Activated CD4-positive, alpha-beta memory T cell treated with anti-CD3 and anti-CD28 coated beads, Interleukin-2, amount 10 ng/mL, durations not matched to agents 7 days and 5 days (primary cell): ENCODE data around the gene GNG2. TPM values are rescaled to one million over a fixed set of nuclear protein-coding genes. Genes with fewer than 3 reads are reported as not detected.

ENCODE experiments used
- CTCF ChIA-PET: fragments of 350-600 bp; sonication (Branson Sonifier 250); formaldehyde crosslinking; loops from one replicate; lab custom pipeline; 2021; ENCODE audit warnings: antibody characterized with exemption, inconsistent platforms; lab: Charles Lee
- POLR2A ChIA-PET: fragments of 350-600 bp; sonication (Branson Sonifier 250); formaldehyde crosslinking; loops from one replicate; lab custom pipeline; 2021; ENCODE audit warnings: antibody characterized with exemption; lab: Charles Lee
- DNase-seq: peaks from one replicate; pipeline ENCODE4 v3.0.0-alpha.2; 2020
- H3K27ac Mint-ChIP-seq: one replicate; pipeline ENCODE4 v1.8.0; 2021; ENCODE audit warnings: mild to moderate bottlenecking, mixed read lengths
- H3K27me3 Mint-ChIP-seq: one replicate; pipeline ENCODE4 v1.8.0; 2021; ENCODE audit warnings: mixed read lengths
- H3K36me3 Mint-ChIP-seq: one replicate; pipeline ENCODE4 v1.8.0; 2021; ENCODE audit warnings: low read depth, mixed read lengths
- H3K4me1 Mint-ChIP-seq: one replicate; pipeline ENCODE4 v1.8.0; 2021; ENCODE audit warnings: mixed read lengths
- H3K4me3 Mint-ChIP-seq: one replicate; pipeline ENCODE4 v1.8.0; 2021; ENCODE audit warnings: mild to moderate bottlenecking, mixed read lengths
- H3K9me3 Mint-ChIP-seq: one replicate; pipeline ENCODE4 v1.8.0; 2021; ENCODE audit warnings: mixed read lengths
- total RNA-seq, 2 experiments: library from RNA; stranded (reverse); gene quantifications; one replicate each; pipeline ENCODE4 v1.2.3, GENCODE V29; 2021

Gene GNG2
- total RNA-seq, 2 experiments from 2014 or later, result 296 to 304 TPM

DNA sequence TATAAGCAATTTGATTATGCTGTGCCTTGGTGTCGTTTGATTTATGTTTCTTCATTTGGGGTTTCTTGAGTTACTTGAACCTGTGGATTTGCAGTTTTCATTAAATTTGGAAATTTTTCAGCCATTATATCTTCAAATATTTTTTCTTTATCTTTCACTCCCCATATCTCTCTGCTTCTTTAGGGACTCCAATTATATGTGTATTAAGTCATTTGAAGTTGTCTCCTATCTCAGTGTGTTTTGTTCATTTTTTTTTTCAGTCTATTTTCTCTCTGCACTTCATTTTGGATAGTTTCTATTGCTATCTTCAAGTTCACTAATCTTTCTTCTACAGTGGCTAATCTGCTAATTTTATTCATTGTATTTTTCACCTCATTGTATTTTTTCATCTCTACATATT lies 99.5 kb downstream of the GNG2 start:
- ChIA-PET CTCF (no interaction called here), POLR2A (no interaction called here)
- no peak overlapping the region for H3K27ac Mint-ChIP-seq
- peaks cover 19% of the 10 kb centered on the region for H3K4me1 Mint-ChIP-seq
- H3K4me3 Mint-ChIP-seq, result no peak overlapping the region
- H3K9me3 Mint-ChIP-seq, result peaks cover 20% of the 10 kb centered on the region
- H3K27me3 Mint-ChIP-seq, result no peaks in the 10 kb centered on the region
- DNase-seq, result no peak
- H3K36me3 Mint-ChIP-seq, result peaks cover 88% of the 10 kb centered on the region

DNA sequence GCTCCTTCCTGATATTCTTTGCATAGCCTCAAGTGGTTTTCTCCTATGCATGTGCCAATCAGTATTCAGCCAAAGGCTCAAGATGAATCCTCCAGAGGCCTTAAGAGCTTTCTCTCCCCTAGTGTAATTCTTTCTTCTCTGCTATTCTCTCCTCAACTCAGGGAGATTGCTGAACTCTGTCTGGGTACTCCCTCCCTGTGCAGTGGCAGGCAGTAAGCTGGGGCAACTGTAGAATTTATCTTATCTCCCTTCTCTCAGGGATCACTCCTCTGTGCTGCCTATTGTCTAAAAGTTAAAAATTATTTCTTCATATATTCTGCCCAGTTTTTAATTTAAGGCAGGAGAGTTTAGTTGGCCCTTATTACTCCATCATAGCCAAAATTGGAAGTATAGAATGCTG lies 100.5 kb downstream of the GNG2 start:
- no peak overlapping the region for H3K27ac Mint-ChIP-seq
- H3K27me3 Mint-ChIP-seq, result no peaks in the 10 kb centered on the region
- peaks cover 19% of the 10 kb centered on the region for H3K4me1 Mint-ChIP-seq
- peaks cover 20% of the 10 kb centered on the region for H3K9me3 Mint-ChIP-seq
- no peak overlapping the region for H3K4me3 Mint-ChIP-seq
- peaks cover 87% of the 10 kb centered on the region for H3K36me3 Mint-ChIP-seq
- DNase-seq, result no peak
- POLR2A ChIA-PET, result no interaction called here
- CTCF ChIA-PET, result interaction anchor here (1.1 kb wide), 1 partner anchor 9 kb away, joined by 3 read pairs; no protein-coding TSS in a partner anchor

GRCh38 chr14:51962711-51963110 lies 102.3 kb downstream of the GNG2 start:
- H3K4me3 Mint-ChIP-seq, result no peak overlapping the region
- DNase-seq, result no peak
- peaks cover 82% of the 10 kb centered on the region for H3K36me3 Mint-ChIP-seq
- H3K27ac Mint-ChIP-seq, result no peak overlapping the region
- peaks cover 17% of the 10 kb centered on the region for H3K9me3 Mint-ChIP-seq
- CTCF ChIA-PET, result interaction anchor here (0.6 kb wide), 1 partner anchor 102 kb away, joined by 3 read pairs; no protein-coding TSS in a partner anchor
- peaks cover 17% of the 10 kb centered on the region for H3K4me1 Mint-ChIP-seq
- no peaks in the 10 kb centered on the region for H3K27me3 Mint-ChIP-seq
- POLR2A ChIA-PET, result interaction anchor here (1.0 kb wide), 1 partner anchor 116 kb away, joined by 3 read pairs; no protein-coding TSS in a partner anchor

GRCh38 chr14:51963286-51963685 lies 102.9 kb downstream of the GNG2 start:
- Mint-ChIP-seq H3K4me1 (peaks cover 17% of the 10 kb centered on the region), H3K27ac (no peak overlapping the region), H3K27me3 (no peaks in the 10 kb centered on the region), H3K36me3 (peaks cover 83% of the 10 kb centered on the region), H3K9me3 (peaks cover 13% of the 10 kb centered on the region), H3K4me3 (no peak overlapping the region)
- ChIA-PET POLR2A (interaction anchor here (1.0 to 1.1 kb wide), 2 partner anchors 108 to 117 kb away, joined by 3 read pairs; no protein-coding TSS in a partner anchor), CTCF (no interaction called here)
- DNase-seq, result no peak

GRCh38 chr14:51967521-51967920 lies 107.1 kb downstream of the GNG2 start:
- Mint-ChIP-seq H3K27me3 (no peaks in the 10 kb centered on the region), H3K4me3 (no peak overlapping the region), H3K36me3 (peaks cover 67% of the 10 kb centered on the region), H3K9me3 (no peaks in the 10 kb centered on the region), H3K4me1 (peaks cover 6% of the 10 kb centered on the region), H3K27ac (no peak overlapping the region)
- ChIA-PET CTCF (interaction anchor here (4.5 kb wide), 1 partner anchor 11 kb away, joined by 21 read pairs; no protein-coding TSS in a partner anchor), POLR2A (interaction anchor here (1.3 kb wide), 1 partner anchor 107 kb away, joined by 4 read pairs; the partner anchor contains the start of gene GNG2)
- no peak for DNase-seq

- Mint-ChIP-seq H3K4me1 (no peaks in the 10 kb centered on the region), H3K27me3 (no peaks in the 10 kb centered on the region), H3K36me3 (peaks cover 50% of the 10 kb centered on the region), H3K4me3 (no peak overlapping the region), H3K9me3 (no peaks in the 10 kb centered on the region), H3K27ac (no peak overlapping the region)
- ChIA-PET CTCF (interaction anchor here (4.5 kb wide), 1 partner anchor 8 kb away, joined by 21 read pairs; no protein-coding TSS in a partner anchor), POLR2A (no interaction called here)
- no peak for DNase-seq
These were observed 109.6 kb downstream of the GNG2 start for GRCh38 chr14:51969852-51970540.

DNA sequence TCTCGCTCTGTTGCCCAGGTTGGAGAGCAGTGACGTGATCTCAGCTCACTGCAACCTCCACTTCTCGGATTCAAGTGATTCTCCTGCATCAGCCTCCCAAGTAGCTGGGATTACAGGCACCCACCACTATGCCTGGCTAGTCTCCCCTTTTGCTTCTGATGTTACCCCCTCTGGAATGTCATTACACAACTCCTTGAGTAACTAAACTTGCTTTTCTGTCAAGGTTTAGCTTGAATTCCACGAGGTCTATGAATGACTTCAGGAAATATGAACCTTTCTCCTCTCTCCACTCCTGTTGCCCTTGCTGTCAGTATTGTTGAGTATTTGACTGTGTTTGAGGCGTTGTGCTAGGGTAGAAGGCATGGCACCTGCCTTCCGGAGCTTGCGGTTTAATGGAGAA lies 112.2 kb downstream of the GNG2 start:
- H3K4me3 Mint-ChIP-seq, result no peak overlapping the region
- POLR2A ChIA-PET, result no interaction called here
- DNase-seq, result no peak

GRCh38 chr14:51977075-51977474 lies 116.7 kb downstream of the GNG2 start:
- H3K36me3 Mint-ChIP-seq, result no peaks in the 10 kb centered on the region
- ChIA-PET POLR2A (interaction anchor here (2.1 kb wide), 1 partner anchor 13 kb away, joined by 6 read pairs; the partner anchor contains the start of gene RTRAF), CTCF (interaction anchor here (0.7 to 2.4 kb wide), 6 partner anchors 8 to 422 kb away, joined by 3 to 21 read pairs (median 8); partner anchors contain the start of genes FRMD6 and GNG2)
- peaks cover 23% of the 10 kb centered on the region for H3K4me1 Mint-ChIP-seq
- peaks cover 1% of the 10 kb centered on the region for H3K27me3 Mint-ChIP-seq
- H3K27ac Mint-ChIP-seq, result no peak overlapping the region
- H3K4me3 Mint-ChIP-seq, result no peak overlapping the region
- no peaks in the 10 kb centered on the region for H3K9me3 Mint-ChIP-seq
- DNase-seq, result no peak

More for the DNA sequence above, 112.2 kb downstream of the GNG2 start:
- peaks cover 31% of the 10 kb centered on the region for H3K36me3 Mint-ChIP-seq
- CTCF ChIA-PET, result no interaction called here
- no peak overlapping the region for H3K27ac Mint-ChIP-seq
- no peaks in the 10 kb centered on the region for H3K9me3 Mint-ChIP-seq
- no peaks in the 10 kb centered on the region for H3K4me1 Mint-ChIP-seq
- H3K27me3 Mint-ChIP-seq, result no peaks in the 10 kb centered on the region

GRCh38 chr14:51978681-51979085 lies 118.3 kb downstream of the GNG2 start:
- CTCF ChIA-PET, result interaction anchor here (0.6 to 2.4 kb wide), 23 partner anchors 9 to 1488 kb away, joined by 3 to 21 read pairs (median 4); partner anchors contain the start of genes FRMD6, GNG2 and RTRAF

DNA sequence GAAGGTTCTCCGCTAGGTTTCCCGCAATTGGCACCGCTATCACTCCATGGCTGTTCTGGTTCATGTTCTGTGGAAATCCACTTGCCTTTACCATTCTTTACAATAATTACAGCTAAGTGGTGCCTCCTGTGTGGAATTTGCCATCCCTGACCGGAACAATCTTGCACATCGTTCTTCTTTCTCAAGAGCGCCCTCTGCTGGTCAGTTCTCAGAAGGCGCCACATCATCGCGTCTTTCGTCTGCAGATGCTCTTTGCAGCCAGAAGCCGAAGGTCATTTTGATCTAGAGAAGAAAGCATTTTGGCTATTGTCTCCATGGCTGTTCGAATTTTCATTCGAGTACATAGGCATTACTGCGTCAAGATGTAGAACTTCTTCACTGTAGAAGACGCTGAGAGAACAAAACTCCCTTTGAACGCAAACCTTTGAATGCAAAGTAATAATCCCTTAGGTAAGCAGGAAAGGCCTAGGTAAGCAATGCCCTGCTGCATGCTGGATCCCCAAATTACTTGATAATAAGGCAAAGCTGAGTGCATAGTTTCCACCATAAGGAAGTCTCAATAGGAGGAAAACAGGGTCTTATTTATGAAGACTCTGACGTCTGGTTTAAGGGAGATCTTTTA lies 118.8 kb downstream of the GNG2 start:
- no peak overlapping the region for H3K27ac Mint-ChIP-seq
- peaks cover 1% of the 10 kb centered on the region for H3K27me3 Mint-ChIP-seq
- ChIA-PET CTCF (interaction anchor here (0.6 to 2.4 kb wide), 21 partner anchors 9 to 1489 kb away, joined by 3 to 21 read pairs (median 5); partner anchors contain the start of genes FRMD6, GNG2 and RTRAF), POLR2A (interaction anchor here (1.2 to 2.7 kb wide), 6 partner anchors 11 to 133 kb away, joined by 3 to 12 read pairs (median 5); partner anchors contain the start of genes GNG2 and RTRAF)
- no peaks in the 10 kb centered on the region for H3K9me3 Mint-ChIP-seq
- peak; percentile 83 for DNase-seq
- no peaks in the 10 kb centered on the region for H3K36me3 Mint-ChIP-seq
- peaks cover 23% of the 10 kb centered on the region for H3K4me1 Mint-ChIP-seq
- no peak overlapping the region for H3K4me3 Mint-ChIP-seq

More at GRCh38 chr14:51978681-51979085, 118.3 kb downstream of the GNG2 start:
- Mint-ChIP-seq H3K4me3 (no peak overlapping the region), H3K36me3 (no peaks in the 10 kb centered on the region), H3K4me1 (peaks cover 23% of the 10 kb centered on the region), H3K27ac (no peak overlapping the region), H3K27me3 (peaks cover 1% of the 10 kb centered on the region), H3K9me3 (no peaks in the 10 kb centered on the region)
- POLR2A ChIA-PET, result interaction anchor here (1.2 to 2.7 kb wide), 5 partner anchors 11 to 132 kb away, joined by 3 to 12 read pairs (median 4); partner anchors contain the start of genes GNG2 and RTRAF
- DNase-seq, result no peak

DNA sequence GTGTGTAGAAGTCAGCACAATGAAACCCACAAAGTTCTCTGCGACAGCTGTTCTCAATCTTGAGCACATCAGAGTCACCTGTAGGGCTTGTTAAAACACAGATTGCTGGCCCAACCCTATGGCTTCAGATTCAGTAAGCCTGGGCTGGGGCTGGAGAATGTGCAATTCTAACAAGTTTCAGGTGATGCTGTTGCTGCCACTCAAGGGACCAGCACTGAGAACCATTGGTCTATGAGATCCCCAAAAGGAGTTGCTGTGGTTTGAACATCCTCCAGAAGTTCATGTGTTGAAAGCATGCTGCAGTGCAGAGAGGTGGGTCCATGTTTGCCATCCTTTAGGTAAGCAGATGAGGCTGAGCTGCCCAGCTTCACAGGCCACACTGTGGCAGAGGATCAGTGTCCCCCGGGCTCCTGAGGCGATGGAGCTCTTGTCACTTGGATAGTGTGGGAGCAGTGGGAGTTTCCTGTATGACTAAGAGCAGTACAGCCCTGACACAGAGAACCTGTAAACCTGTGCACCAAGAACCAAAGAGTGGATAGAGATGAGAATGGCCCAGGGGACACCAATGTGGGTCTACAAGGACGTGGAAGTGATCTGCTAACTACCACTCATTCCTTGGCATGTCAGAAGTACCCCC lies 120.9 kb downstream of the GNG2 start:
- CTCF ChIA-PET, result interaction anchor here (1.9 kb wide), 1 partner anchor 121 kb away, joined by 7 read pairs; the partner anchor contains the start of gene GNG2
- Mint-ChIP-seq H3K36me3 (no peaks in the 10 kb centered on the region), H3K27ac (no peak overlapping the region), H3K4me1 (peaks cover 23% of the 10 kb centered on the region), H3K9me3 (no peaks in the 10 kb centered on the region), H3K27me3 (peaks cover 1% of the 10 kb centered on the region), H3K4me3 (no peak overlapping the region)
- no peak for DNase-seq
- POLR2A ChIA-PET, result interaction anchor here (1.8 kb wide), 1 partner anchor 9 kb away, joined by 8 read pairs; the partner anchor contains the start of gene RTRAF

- ChIA-PET CTCF (interaction anchor here (0.6 to 1.3 kb wide), 2 partner anchors 10 to 312 kb away, joined by 3 to 6 read pairs; no protein-coding TSS in a partner anchor), POLR2A (interaction anchor here (0.7 to 1.7 kb wide), 4 partner anchors 13 to 564 kb away, joined by 3 to 6 read pairs (median 3); partner anchors contain the start of genes GNG2 and TXNDC16)
- H3K4me3 Mint-ChIP-seq, result no peak overlapping the region
These were observed 127.8 kb downstream of the GNG2 start for GRCh38 chr14:51988221-51988620.

More at GRCh38 chr14:51988221-51988620, 127.8 kb downstream of the GNG2 start:
- peaks cover 28% of the 10 kb centered on the region for H3K4me1 Mint-ChIP-seq
- no peaks in the 10 kb centered on the region for H3K9me3 Mint-ChIP-seq
- no peaks in the 10 kb centered on the region for H3K27me3 Mint-ChIP-seq
- no peak overlapping the region for H3K27ac Mint-ChIP-seq
- peaks cover 15% of the 10 kb centered on the region for H3K36me3 Mint-ChIP-seq
- DNase-seq, result no peak
